Kidney epithelial cell (primary cell): ENCODE results near the gene GDNF. TPM values are rescaled to one million over a fixed set of nuclear protein-coding genes. Genes with fewer than 3 reads are reported as not detected.
"Not testable (repeated sequence)": the region's sequence is repeated elsewhere in the genome, so short reads cannot be mapped to it uniquely, and the experiment has no call there.

Experiments used
- DNase-seq: peaks from one replicate; pipeline ENCODE4 v3.0.0-alpha.2; 2010; ENCODE audit warnings: low read depth
- H3K27me3 ChIP-seq: 2 replicates; pipeline ENCODE4 v1.6.0; 2011; ENCODE audit warnings: low read length; ENCODE audit not compliant: control insufficient read depth, insufficient read depth
- H3K36me3 ChIP-seq: 2 replicates; pipeline ENCODE4 v1.5.1; 2011; ENCODE audit warnings: low read length; ENCODE audit not compliant: control insufficient read depth, insufficient read depth
- H3K4me3 ChIP-seq: 2 replicates; pipeline ENCODE4 v1.5.1; 2011; ENCODE audit warnings: low read depth, mild to moderate bottlenecking, control low read depth, low read length
- total RNA-seq: library from RNA; depleted of rRNA; stranded (reverse); fragments of >200 nt; gene quantifications from 2 replicates; pipeline ENCODE4 v1.2.3, GENCODE V29; 2015
- TF ChIP-seq, protein P1 (sequence below): IDR thresholded peaks from 2 replicates; pipeline ENCODE4 v1.5.1; 2011; ENCODE audit warnings: mild to moderate bottlenecking, moderate library complexity, low read length, control low read depth, inconsistent platforms; ENCODE audit not compliant: insufficient read depth, poor library complexity, severe bottlenecking

Gene GDNF
- total RNA-seq, 1 donor from 2014 or later: 1.0 TPM

DNA sequence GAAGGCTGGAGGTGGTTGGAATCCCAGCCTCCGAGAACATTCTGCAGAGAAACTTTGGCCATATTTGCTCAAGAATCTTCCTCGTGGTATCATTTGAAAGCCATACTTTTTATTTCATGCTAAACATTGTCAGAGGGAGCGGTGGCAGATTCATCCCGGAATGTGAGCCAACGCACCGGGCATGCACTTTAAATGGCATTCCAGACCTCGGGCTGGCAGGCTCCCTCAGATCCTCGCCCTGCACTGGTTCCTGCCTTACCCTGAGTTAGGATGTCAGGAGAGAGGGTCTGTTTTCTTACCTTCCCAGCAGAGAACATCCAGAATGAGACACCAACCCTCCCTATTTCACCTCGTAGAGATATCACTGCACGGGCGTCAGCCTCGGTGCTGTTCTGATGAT is 33.8 kb downstream of the GDNF start:
- Histone ChIP-seq H3K36me3 (no peaks in the 10 kb centered on the region), H3K4me3 (no peak overlapping the region), H3K27me3 (no peaks in the 10 kb centered on the region)
- TF ChIP-seq, protein P1, sequence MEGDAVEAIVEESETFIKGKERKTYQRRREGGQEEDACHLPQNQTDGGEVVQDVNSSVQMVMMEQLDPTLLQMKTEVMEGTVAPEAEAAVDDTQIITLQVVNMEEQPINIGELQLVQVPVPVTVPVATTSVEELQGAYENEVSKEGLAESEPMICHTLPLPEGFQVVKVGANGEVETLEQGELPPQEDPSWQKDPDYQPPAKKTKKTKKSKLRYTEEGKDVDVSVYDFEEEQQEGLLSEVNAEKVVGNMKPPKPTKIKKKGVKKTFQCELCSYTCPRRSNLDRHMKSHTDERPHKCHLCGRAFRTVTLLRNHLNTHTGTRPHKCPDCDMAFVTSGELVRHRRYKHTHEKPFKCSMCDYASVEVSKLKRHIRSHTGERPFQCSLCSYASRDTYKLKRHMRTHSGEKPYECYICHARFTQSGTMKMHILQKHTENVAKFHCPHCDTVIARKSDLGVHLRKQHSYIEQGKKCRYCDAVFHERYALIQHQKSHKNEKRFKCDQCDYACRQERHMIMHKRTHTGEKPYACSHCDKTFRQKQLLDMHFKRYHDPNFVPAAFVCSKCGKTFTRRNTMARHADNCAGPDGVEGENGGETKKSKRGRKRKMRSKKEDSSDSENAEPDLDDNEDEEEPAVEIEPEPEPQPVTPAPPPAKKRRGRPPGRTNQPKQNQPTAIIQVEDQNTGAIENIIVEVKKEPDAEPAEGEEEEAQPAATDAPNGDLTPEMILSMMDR: no peak
- DNase-seq: no peak

DNA sequence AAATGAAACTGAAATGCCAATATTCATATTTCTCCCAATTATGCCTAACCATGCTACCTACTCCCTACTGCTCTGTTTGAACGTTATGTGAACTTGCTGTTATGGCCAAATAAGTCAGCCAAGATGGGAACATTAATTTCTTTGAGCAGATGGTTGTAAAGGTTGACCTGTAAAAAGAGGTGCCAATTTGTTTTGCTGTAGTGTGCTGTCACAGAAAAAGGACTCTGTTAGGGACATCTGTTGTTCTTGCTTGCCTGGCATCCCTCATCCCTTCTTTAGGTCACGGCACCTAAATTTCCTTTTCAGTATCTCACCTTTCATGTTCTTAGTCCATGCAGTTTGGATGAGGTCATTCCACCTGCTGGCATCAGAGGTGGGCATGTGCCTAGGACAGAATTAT is 35.4 kb downstream of the GDNF start:
- TF ChIP-seq, protein P1: no peak
- Histone ChIP-seq H3K36me3 (no peaks in the 10 kb centered on the region), H3K4me3 (no peak overlapping the region), H3K27me3 (no peaks in the 10 kb centered on the region)
- DNase-seq: no peak

DNA sequence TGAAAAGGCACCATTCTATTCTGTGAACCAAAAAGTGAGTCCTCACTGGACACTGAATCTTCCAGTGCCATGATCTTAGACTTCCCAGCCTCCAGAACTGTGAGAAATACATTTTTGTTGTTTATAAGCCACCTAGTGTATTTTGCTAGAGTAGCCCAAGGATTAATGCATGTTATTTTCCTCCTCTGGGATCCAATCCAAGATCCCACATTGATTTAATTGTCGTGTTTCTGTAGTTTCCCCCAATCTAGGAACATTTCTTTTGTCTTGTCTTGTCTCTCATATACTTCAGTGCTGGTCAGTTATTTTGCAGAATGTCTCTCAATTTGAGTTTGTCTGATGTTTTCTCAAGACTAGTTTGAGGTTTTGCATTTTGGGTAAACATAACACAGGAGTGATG is 36.4 kb downstream of the GDNF start:
- Histone ChIP-seq H3K27me3 (no peaks in the 10 kb centered on the region), H3K36me3 (no peaks in the 10 kb centered on the region), H3K4me3 (no peak overlapping the region)
- TF ChIP-seq, protein P1: no peak
- no peak for DNase-seq

DNA sequence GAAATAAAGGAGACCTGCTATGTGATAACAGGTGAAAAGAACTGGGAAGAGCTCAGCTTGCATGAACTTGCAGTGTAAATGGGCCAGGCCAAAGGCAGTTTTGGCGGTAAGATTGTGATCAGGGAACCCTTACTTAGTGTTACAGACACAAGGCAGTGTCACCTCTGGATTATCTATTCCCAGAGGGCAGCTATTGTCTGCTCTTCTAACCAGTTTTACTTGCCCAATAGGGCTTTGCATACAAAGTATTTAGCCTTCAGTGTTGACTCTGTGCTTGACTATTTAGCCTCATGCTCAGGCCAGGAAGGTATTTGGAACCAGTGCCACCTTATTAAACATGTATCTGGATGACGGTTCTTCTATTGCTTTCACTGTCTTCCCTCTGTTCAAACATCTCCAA is 38.3 kb downstream of the GDNF start:
- TF ChIP-seq, protein P1: no peak
- no peak for DNase-seq
- H3K36me3 ChIP-seq: no peaks in the 10 kb centered on the region
- H3K4me3 ChIP-seq: no peak overlapping the region
- no peaks in the 10 kb centered on the region for H3K27me3 ChIP-seq

DNA sequence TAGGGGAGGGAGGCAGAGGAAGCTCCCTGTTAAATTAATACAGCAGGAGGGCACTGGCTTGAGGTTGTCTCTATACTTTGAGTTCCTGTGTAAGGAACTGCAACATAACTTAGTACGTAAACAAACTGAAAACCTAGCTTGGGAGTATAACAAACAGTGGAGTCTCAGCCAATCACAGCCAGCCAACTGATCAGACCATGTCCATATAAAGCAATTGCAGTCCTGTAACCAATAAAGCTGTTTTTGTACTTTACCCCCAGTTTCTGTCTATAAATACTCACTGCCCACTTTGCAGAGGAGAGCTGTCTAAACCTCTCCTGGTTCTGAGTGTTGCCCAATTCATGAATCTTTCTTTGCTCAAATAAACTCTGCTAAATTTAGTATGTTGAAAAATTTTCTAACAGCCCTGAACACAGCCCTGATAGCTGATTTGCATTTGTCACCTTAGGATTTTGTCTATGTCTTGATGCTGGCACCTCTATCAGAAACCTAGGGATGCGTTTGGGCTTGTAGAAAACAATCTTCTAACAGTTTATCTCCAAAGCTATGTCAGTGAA is 39.9 kb downstream of the GDNF start:
- Histone ChIP-seq H3K4me3 (no peak overlapping the region), H3K36me3 (no peaks in the 10 kb centered on the region), H3K27me3 (no peaks in the 10 kb centered on the region)
- TF ChIP-seq, protein P1: no peak
- no peak for DNase-seq

DNA sequence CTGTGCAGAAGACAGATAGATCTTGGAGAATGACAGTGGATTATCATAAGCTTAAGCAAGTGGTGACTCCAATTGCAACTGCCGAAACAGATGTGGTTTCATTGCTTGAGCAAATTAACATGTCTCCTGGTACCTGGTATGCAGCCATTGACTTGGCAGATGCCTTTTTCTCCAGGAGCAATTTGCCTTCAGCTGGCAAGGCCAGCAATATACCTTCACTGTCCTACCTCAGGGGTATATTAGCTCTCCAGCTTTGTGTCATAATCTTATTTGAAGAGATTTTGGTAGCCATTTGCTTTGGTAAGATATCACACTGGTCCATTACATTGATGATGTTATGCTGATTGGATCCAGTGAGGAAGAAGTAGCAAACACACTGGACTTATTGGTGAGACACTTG is 43.4 kb downstream of the GDNF start:
- DNase-seq, H3K4me3 ChIP-seq, H3K36me3 ChIP-seq, H3K27me3 ChIP-seq: not testable (repeated sequence)

DNA sequence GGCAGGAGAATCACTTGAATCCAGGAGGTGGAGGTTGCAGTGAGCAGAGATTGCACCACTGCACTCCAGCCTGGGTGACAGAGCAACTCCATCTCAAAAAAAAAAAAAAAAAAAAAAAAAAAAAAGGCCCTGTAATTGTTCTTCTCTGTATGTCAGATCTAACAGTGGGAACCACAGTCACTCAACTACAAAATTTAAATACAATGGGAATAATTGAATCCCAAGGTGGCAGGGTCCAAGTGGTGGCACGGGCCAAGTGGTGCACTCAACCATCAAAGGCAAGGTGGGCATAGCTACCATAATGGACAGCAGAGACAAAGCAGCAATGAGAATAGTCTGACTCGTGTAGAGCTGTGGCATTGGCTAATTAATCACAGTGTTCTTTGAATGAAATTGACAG is 44.5 kb downstream of the GDNF start:
- not testable (repeated sequence) for H3K27me3 ChIP-seq, DNase-seq, H3K36me3 ChIP-seq, H3K4me3 ChIP-seq
